Mesothelial cell of epicardium (in vitro differentiated cells): ENCODE measurements around the gene MMP28. TPM values are rescaled to one million over a fixed set of nuclear protein-coding genes. Genes with fewer than 3 reads are reported as not detected.

Experiments
- DNase-seq, 2 experiments: peaks; one replicate each; pipeline ENCODE4 v3.0.0; 2021; ENCODE audit warnings: low spot score in 2 of 2; ENCODE audit not compliant: unreplicated experiment in 2 of 2
- H3K27ac Mint-ChIP-seq: 2 replicates; pipeline ENCODE4 v1.8.0; 2021; ENCODE audit warnings: mixed read lengths
- H3K27me3 Mint-ChIP-seq: 2 replicates; pipeline ENCODE4 v1.8.0; 2021; ENCODE audit warnings: low read depth, mixed read lengths
- H3K36me3 Mint-ChIP-seq: 2 replicates; pipeline ENCODE4 v1.8.0; 2021; ENCODE audit warnings: mixed read lengths
- H3K4me1 Mint-ChIP-seq: 2 replicates; pipeline ENCODE4 v1.8.0; 2021; ENCODE audit warnings: mixed read lengths
- H3K4me3 Mint-ChIP-seq: 2 replicates; pipeline ENCODE4 v1.8.0; 2021; ENCODE audit warnings: mild to moderate bottlenecking, moderate library complexity, mixed read lengths
- H3K9me3 Mint-ChIP-seq: 2 replicates; pipeline ENCODE4 v1.8.0; 2021; ENCODE audit warnings: mixed read lengths
- total RNA-seq: library from RNA; stranded (reverse); gene quantifications from 3 replicates; pipeline ENCODE4 v1.2.1, GENCODE V29; 2021
- TF ChIP-seq, protein P1 (sequence below): fragments of 200-600 bp; sonication (generic); IDR thresholded peaks from one replicate; pipeline ENCODE4 v1.5.0; 2021; ENCODE audit warnings: antibody characterized with exemption; ENCODE audit not compliant: unreplicated experiment

The MMP28 gene
- total RNA-seq, 1 donor from 2014 or later, result 0.34 TPM

DNA sequence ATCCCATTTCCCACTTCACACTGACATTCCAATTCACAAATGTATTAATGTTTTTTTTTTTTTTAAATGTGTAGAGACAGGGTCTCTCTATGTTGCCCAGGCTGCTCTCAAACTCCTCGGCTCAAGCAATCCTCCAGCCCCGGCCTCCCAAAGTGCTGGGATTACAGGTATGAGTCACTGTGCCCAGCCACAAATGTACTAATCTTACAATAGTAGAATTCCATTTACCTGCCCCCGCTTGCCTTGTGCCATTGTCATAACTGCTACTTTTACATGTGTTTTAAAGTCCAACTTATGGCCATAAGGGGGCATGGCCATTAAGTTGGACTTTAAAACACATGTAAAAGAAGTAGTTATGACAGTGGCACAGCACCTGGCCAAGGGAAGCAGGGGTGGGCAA lies 4.6 kb downstream of the MMP28 start:
- Mint-ChIP-seq H3K27me3 (peaks cover 34% of the 10 kb centered on the region), H3K4me3 (no peak overlapping the region), H3K9me3 (no peaks in the 10 kb centered on the region), H3K36me3 (no peaks in the 10 kb centered on the region), H3K27ac (no peak overlapping the region), H3K4me1 (peaks cover 18% of the 10 kb centered on the region)
- no peak for DNase-seq
- TF ChIP-seq, protein P1, sequence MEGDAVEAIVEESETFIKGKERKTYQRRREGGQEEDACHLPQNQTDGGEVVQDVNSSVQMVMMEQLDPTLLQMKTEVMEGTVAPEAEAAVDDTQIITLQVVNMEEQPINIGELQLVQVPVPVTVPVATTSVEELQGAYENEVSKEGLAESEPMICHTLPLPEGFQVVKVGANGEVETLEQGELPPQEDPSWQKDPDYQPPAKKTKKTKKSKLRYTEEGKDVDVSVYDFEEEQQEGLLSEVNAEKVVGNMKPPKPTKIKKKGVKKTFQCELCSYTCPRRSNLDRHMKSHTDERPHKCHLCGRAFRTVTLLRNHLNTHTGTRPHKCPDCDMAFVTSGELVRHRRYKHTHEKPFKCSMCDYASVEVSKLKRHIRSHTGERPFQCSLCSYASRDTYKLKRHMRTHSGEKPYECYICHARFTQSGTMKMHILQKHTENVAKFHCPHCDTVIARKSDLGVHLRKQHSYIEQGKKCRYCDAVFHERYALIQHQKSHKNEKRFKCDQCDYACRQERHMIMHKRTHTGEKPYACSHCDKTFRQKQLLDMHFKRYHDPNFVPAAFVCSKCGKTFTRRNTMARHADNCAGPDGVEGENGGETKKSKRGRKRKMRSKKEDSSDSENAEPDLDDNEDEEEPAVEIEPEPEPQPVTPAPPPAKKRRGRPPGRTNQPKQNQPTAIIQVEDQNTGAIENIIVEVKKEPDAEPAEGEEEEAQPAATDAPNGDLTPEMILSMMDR, result no peak

DNA sequence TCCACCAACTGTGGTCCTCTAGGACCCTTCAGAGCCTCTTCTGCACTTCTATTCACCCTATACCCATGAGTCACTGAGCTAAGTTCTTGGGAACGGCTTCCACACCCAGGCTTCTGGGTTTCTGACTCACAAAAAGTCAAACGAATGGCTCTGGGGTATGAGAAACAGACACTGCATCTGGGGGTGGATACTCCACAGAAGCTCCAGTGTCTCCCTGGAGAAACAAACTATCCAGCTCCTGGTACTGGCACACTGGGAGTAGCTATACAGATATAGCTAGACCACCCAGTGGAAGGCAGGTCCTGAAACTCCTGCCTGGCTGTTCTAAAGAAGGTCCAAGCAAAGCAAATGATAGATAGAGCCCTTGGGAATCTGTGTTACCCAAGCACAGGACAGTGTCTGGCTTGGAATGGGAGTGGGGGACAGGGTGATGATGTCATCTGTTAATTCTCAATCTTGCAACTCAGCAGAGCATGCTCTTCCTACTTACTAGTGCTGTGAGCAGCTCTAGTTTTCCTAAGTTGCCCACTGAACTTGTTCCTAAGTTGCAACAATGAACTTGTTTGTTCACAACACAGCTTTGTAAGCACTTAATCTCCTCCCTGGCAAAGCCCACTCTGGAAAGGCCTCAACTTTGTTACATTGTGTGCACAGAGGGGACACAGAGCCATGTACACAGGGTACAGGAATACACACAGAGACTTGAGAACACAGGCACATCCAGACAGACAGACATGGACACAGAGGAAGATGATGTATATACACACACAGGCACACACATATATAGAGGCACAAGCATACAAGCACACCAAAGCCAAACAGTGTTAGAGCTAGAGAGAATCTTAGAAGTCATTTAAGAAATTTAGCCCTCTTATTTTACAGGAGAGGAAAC lies 6.7 kb downstream of the MMP28 start:
- TF ChIP-seq, protein P1, result no peak
- no peak for DNase-seq
- H3K4me3 Mint-ChIP-seq, result no peak overlapping the region
- H3K9me3 Mint-ChIP-seq, result no peaks in the 10 kb centered on the region
- peaks cover 17% of the 10 kb centered on the region for H3K27me3 Mint-ChIP-seq
- peak overlapping the region; percentile 0 for H3K27ac Mint-ChIP-seq
- H3K36me3 Mint-ChIP-seq, result no peaks in the 10 kb centered on the region
- H3K4me1 Mint-ChIP-seq, result peaks cover 11% of the 10 kb centered on the region

DNA sequence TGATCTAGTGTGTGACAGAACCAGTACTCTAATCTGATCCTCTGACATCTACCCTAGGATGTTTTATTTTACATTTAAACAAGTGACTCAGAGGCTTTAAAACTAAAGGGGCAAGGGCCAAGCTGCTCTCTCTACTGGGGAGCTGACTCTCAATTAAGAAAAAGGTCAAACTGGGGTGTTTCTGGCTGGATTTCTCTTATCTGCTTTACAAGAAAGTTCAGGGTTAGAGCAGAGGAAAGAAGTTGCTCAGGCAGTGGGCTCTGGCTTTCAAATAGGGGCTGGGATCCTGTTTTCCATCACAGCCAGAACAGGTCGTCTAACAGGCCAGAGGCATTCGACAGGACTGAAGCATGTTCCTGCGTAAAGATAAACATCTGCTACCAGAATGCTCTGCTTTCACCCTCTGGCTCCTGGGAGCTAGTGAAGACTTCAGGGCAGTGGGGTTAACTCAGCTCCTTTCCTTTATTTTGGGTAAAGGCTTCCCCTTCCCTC lies 8.5 kb downstream of the MMP28 start:
- Mint-ChIP-seq H3K27me3 (peaks cover under 1% of the 10 kb centered on the region), H3K36me3 (no peaks in the 10 kb centered on the region), H3K4me3 (no peak overlapping the region), H3K9me3 (no peaks in the 10 kb centered on the region), H3K27ac (peak overlapping the region; percentile 75), H3K4me1 (peaks cover 15% of the 10 kb centered on the region)
- TF ChIP-seq, protein P1, result no peak
- DNase-seq, result no peak

DNA sequence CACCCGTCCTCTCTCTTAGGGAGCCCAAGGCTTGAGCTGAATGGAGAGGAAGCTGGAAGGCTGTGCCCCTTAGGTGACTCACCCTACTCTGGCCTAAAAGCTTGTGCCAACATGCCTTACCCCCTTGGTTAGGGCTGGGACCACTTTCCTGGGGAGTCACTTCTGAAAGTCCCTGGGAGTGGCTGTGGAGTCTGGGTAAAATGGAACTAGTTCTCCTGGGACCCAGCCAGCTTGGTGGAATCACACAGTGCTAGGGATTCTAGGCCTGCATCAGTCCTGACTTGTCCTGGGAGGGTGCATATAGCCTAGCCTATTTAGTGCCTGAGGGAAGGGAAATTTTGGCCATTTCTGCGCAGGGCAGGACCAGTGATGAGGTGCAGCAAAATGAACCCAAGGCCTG lies 10.5 kb downstream of the MMP28 start:
- Mint-ChIP-seq H3K4me3 (no peak overlapping the region), H3K27ac (no peak overlapping the region), H3K9me3 (no peaks in the 10 kb centered on the region), H3K27me3 (no peaks in the 10 kb centered on the region), H3K4me1 (peaks cover 17% of the 10 kb centered on the region), H3K36me3 (no peaks in the 10 kb centered on the region)
- TF ChIP-seq, protein P1, result no peak
- DNase-seq, result no peak

DNA sequence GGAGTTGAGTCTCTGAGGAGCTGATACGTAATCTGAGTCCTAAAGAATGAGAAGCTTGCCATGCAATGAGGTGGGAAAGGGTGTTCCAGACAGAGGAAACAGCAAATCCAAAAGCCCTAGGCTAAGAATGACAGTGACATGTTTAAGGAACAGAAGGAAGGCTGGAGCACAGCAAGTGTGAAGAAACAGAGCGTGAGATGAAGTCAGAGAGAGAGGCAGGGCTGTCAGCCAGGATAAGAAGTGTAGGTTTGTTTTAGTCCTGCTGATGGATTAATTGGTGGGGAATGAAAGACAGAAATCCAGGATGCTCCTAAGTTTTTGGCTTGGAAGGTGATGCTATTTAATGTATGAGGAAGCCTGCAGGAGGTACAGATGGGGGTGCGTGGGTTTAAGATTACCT lies 14.5 kb downstream of the MMP28 start:
- DNase-seq, result no peak
- H3K9me3 Mint-ChIP-seq, result no peaks in the 10 kb centered on the region
- no peaks in the 10 kb centered on the region for H3K27me3 Mint-ChIP-seq
- TF ChIP-seq, protein P1, result no peak
- peaks cover 11% of the 10 kb centered on the region for H3K4me1 Mint-ChIP-seq
- H3K36me3 Mint-ChIP-seq, result no peaks in the 10 kb centered on the region
- no peak overlapping the region for H3K4me3 Mint-ChIP-seq
- H3K27ac Mint-ChIP-seq, result no peak overlapping the region
